Astrocyte (in vitro differentiated cells and primary cell): Measurements from ENCODE around the gene DDOST. TPM values are rescaled to one million over a fixed set of nuclear protein-coding genes. Genes with fewer than 3 reads are reported as not detected.

Source experiments
- DNase-seq: peaks from one replicate; pipeline ENCODE4 v3.0.0-alpha.2; 2010; ENCODE audit warnings: low read depth
- FAIRE-seq: peaks from 2 replicates; lab custom pipeline; 2011; peaks lifted over from hg19 to GRCh38; lab: Jason Lieb, UNC
- H2AFZ ChIP-seq: 2 replicates; pipeline ENCODE4 v1.6.0; 2012; ENCODE audit warnings: low read depth, low read length, inconsistent platforms
- H3K27ac ChIP-seq: 2 replicates; pipeline ENCODE4 v1.5.1; 2011; ENCODE audit warnings: low read depth, low read length, inconsistent platforms
- H3K27me3 ChIP-seq: 2 replicates; pipeline ENCODE4 v1.6.0; 2011; ENCODE audit warnings: low read length, inconsistent platforms; ENCODE audit not compliant: insufficient read depth
- H3K36me3 ChIP-seq: 2 replicates; pipeline ENCODE4 v1.5.1; 2011; ENCODE audit warnings: low read length, inconsistent platforms; ENCODE audit not compliant: insufficient read depth
- H3K4me1 ChIP-seq: 2 replicates; pipeline ENCODE4 v1.5.1; 2011; ENCODE audit warnings: low read length, inconsistent platforms; ENCODE audit not compliant: insufficient read depth
- H3K4me2 ChIP-seq: 2 replicates; pipeline ENCODE4 v1.6.0; 2012; ENCODE audit warnings: low read length, inconsistent platforms
- H3K4me3 ChIP-seq: 2 replicates; pipeline ENCODE4 v1.5.1; 2011; ENCODE audit warnings: low read depth, mild to moderate bottlenecking, low read length, inconsistent platforms; ENCODE audit not compliant: insufficient read depth
- H3K79me2 ChIP-seq: 2 replicates; pipeline ENCODE4 v1.6.0; 2012; ENCODE audit warnings: mild to moderate bottlenecking, low read length, inconsistent platforms; ENCODE audit not compliant: insufficient read depth
- H3K9ac ChIP-seq: 2 replicates; pipeline ENCODE4 v1.6.0; 2012; ENCODE audit warnings: mild to moderate bottlenecking, low read length, inconsistent platforms
- H3K9me3 ChIP-seq: 2 replicates; pipeline ENCODE4 v1.5.1; 2012; ENCODE audit warnings: low read depth, mild to moderate bottlenecking, low read length, inconsistent platforms; ENCODE audit not compliant: insufficient read depth
- H4K20me1 ChIP-seq: 2 replicates; pipeline ENCODE4 v1.6.0; 2012; ENCODE audit warnings: low read length, inconsistent platforms; ENCODE audit not compliant: insufficient read depth
- H3K27ac Mint-ChIP-seq: one replicate; pipeline ENCODE4 v1.8.0; 2021; ENCODE audit warnings: mild to moderate bottlenecking, mixed read lengths; ENCODE audit not compliant: unreplicated experiment
- H3K27me3 Mint-ChIP-seq: one replicate; pipeline ENCODE4 v1.8.0; 2021; ENCODE audit warnings: low read depth, mixed read lengths; ENCODE audit not compliant: unreplicated experiment
- H3K36me3 Mint-ChIP-seq: one replicate; pipeline ENCODE4 v1.8.0; 2021; ENCODE audit warnings: low read depth, mixed read lengths; ENCODE audit not compliant: unreplicated experiment
- H3K4me1 Mint-ChIP-seq: one replicate; pipeline ENCODE4 v1.8.0; 2021; ENCODE audit warnings: low read depth, mixed read lengths; ENCODE audit not compliant: unreplicated experiment
- H3K4me3 Mint-ChIP-seq: one replicate; pipeline ENCODE4 v1.8.0; 2021; ENCODE audit warnings: mild to moderate bottlenecking, moderate library complexity, mixed read lengths; ENCODE audit not compliant: unreplicated experiment
- H3K9me3 Mint-ChIP-seq: one replicate; pipeline ENCODE4 v1.8.0; 2021; ENCODE audit warnings: mild to moderate bottlenecking, mixed read lengths; ENCODE audit not compliant: unreplicated experiment
- EZH2 ChIP-seq: IDR thresholded peaks from 2 replicates; pipeline ENCODE4 v1.6.1; 2012; ENCODE audit warnings: mild to moderate bottlenecking, low read length, inconsistent platforms; ENCODE audit not compliant: insufficient read depth
- total RNA-seq: library from RNA; stranded (reverse); gene quantifications from 2 replicates; pipeline ENCODE4 v1.2.1, GENCODE V29; 2021
- TF ChIP-seq, protein P1 (sequence below): IDR thresholded peaks from 2 replicates; pipeline ENCODE4 v1.5.1; 2011; ENCODE audit warnings: low read depth, mild to moderate bottlenecking, inconsistent platforms, low read length, moderate library complexity; ENCODE audit not compliant: insufficient read depth

Gene DDOST
- total RNA-seq, 1 donor from 2014 or later: 327 TPM

DNA sequence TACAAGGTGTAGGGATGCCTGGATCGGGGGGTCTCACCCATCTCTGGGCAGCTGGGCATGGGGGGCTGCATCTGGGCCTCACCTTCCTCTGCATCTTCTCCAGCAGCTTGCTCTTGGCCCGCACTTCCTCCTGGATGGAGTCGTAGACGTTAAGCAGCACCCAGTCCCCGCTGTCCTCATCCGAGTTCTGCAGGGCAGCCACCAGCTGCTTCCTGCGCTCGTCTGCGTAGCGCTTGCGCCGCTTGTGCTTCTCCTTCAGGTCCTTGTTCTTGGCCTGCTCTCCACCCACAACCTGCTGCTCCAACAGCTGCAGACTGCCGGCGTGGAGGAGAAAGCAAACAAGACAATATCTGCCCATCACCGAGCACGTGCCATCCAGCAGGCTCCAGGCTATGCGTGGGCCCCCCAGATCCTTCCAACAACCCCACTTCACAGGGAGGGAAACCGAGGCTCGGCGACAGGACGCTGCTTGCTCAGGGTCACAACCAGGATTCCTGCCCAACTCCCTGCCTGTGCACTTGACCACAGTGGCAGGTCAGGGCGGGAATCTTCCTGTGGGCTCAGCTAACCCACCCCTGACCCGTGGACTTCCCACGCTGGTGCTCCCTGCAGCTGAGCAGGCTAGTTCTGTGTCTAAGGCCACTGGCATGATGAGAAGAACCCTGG lies 21.5 kb upstream of the DDOST start:
- Mint-ChIP-seq H3K4me3 (no peak overlapping the region), H3K4me1 (no peaks in the 10 kb centered on the region), H3K36me3 (peaks cover 2% of the 10 kb centered on the region), H3K27me3 (peaks cover 6% of the 10 kb centered on the region), H3K27ac (no peak overlapping the region), H3K9me3 (peaks cover 2% of the 10 kb centered on the region)
- no peaks in the 10 kb centered on the region for H3K79me2 ChIP-seq
- no peak overlapping the region for H3K27ac ChIP-seq
- TF ChIP-seq EZH2: no peak
- TF ChIP-seq, protein P1, sequence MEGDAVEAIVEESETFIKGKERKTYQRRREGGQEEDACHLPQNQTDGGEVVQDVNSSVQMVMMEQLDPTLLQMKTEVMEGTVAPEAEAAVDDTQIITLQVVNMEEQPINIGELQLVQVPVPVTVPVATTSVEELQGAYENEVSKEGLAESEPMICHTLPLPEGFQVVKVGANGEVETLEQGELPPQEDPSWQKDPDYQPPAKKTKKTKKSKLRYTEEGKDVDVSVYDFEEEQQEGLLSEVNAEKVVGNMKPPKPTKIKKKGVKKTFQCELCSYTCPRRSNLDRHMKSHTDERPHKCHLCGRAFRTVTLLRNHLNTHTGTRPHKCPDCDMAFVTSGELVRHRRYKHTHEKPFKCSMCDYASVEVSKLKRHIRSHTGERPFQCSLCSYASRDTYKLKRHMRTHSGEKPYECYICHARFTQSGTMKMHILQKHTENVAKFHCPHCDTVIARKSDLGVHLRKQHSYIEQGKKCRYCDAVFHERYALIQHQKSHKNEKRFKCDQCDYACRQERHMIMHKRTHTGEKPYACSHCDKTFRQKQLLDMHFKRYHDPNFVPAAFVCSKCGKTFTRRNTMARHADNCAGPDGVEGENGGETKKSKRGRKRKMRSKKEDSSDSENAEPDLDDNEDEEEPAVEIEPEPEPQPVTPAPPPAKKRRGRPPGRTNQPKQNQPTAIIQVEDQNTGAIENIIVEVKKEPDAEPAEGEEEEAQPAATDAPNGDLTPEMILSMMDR: no peak
- no peak overlapping the region for H3K4me3 ChIP-seq
- DNase-seq: no peak
- no peak overlapping the region for H3K9ac ChIP-seq
- H3K27me3 ChIP-seq: no peaks in the 10 kb centered on the region
- no peaks in the 10 kb centered on the region for H3K4me1 ChIP-seq
- no peaks in the 10 kb centered on the region for H3K9me3 ChIP-seq
- no peaks in the 10 kb centered on the region for H4K20me1 ChIP-seq
- FAIRE-seq: no peak
- H2AFZ ChIP-seq: no peak overlapping the region
- H3K36me3 ChIP-seq: no peaks in the 10 kb centered on the region
- no peak overlapping the region for H3K4me2 ChIP-seq

DNA sequence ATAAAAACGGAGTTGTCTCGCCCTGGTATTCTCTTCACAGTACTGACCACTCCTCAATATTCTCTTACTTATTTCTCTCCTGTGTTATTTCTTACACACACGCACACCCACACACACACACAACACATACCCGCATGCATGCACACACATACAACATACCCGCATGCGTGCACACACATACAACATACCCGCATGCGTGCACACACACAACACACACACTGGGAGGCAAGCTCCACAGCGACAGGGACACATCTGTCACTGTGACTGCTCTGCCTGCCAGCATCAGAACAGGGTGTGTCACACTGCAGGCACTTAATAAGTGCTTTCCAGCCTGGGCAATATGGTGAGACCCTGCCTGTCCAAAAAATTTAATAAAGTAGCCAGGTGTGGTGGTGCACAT lies 20.8 kb upstream of the DDOST start:
- Mint-ChIP-seq H3K27me3 (peaks cover 6% of the 10 kb centered on the region), H3K4me3 (no peak overlapping the region), H3K4me1 (no peaks in the 10 kb centered on the region), H3K27ac (no peak overlapping the region), H3K9me3 (peaks cover 2% of the 10 kb centered on the region), H3K36me3 (peaks cover 2% of the 10 kb centered on the region)
- H3K4me2 ChIP-seq: no peak overlapping the region
- TF ChIP-seq, protein P1: no peak
- no peak for TF ChIP-seq EZH2
- FAIRE-seq (no peak), DNase-seq (no peak)
- H3K4me1 ChIP-seq: no peaks in the 10 kb centered on the region
- H3K4me3 ChIP-seq: no peak overlapping the region
- H3K27me3 ChIP-seq: no peaks in the 10 kb centered on the region
- H4K20me1 ChIP-seq: no peaks in the 10 kb centered on the region
- no peak overlapping the region for H2AFZ ChIP-seq
- no peaks in the 10 kb centered on the region for H3K79me2 ChIP-seq
- H3K27ac ChIP-seq: no peak overlapping the region
- H3K9ac ChIP-seq: no peak overlapping the region
- no peaks in the 10 kb centered on the region for H3K9me3 ChIP-seq
- no peaks in the 10 kb centered on the region for H3K36me3 ChIP-seq

DNA sequence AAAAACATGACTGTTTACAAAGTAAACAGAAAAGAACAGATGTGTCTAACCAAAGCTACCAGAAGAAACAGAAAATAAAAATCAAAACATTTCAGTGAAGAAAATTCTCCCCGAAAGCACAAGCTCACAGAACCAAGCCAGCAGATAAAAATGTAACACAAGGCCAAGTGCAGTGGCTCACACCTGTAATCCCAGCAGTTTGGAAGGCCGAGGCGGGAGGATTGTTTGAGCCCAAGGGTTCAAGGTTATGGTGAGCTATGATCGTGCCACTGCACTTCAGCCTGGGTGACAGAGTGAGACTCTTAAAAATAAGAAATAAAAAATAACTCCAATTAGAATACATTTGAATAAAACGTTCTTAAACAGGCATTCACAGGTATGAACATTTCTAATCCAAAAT lies 19.1 kb upstream of the DDOST start:
- H3K9me3 ChIP-seq: no peaks in the 10 kb centered on the region
- no peak overlapping the region for H2AFZ ChIP-seq
- no peak overlapping the region for H3K27ac ChIP-seq
- no peaks in the 10 kb centered on the region for H3K79me2 ChIP-seq
- H4K20me1 ChIP-seq: no peaks in the 10 kb centered on the region
- no peak for TF ChIP-seq EZH2
- TF ChIP-seq, protein P1: no peak
- no peak overlapping the region for H3K27ac Mint-ChIP-seq
- H3K4me3 ChIP-seq: no peak overlapping the region
- H3K4me1 Mint-ChIP-seq: no peaks in the 10 kb centered on the region
- H3K4me1 ChIP-seq: no peaks in the 10 kb centered on the region
- peaks cover 2% of the 10 kb centered on the region for H3K9me3 Mint-ChIP-seq
- no peak overlapping the region for H3K9ac ChIP-seq
- DNase-seq (no peak), FAIRE-seq (no peak)
- no peak overlapping the region for H3K4me2 ChIP-seq
- H3K36me3 Mint-ChIP-seq: peaks cover 2% of the 10 kb centered on the region
- no peaks in the 10 kb centered on the region for H3K27me3 ChIP-seq
- peaks cover 6% of the 10 kb centered on the region for H3K27me3 Mint-ChIP-seq
- no peaks in the 10 kb centered on the region for H3K36me3 ChIP-seq
- H3K4me3 Mint-ChIP-seq: no peak overlapping the region
